Thyroid gland (tissue), 4 donors: ENCODE measurements around the gene ABCF1.

Source experiments
- CTCF ChIP-seq, 6 experiments: fragments of 200-600 bp in 3 of 6; fragments of 450-650 bp in 3 of 6; sonication (generic) in 3 of 6; IDR thresholded peaks; one replicate each; pipeline ENCODE4 v1.5.1; 2016 to 2019; ENCODE audit warnings: antibody characterized with exemption in 6 of 6, mild to moderate bottlenecking in 2 of 6, inconsistent platforms in 1 of 6, moderate library complexity in 1 of 6
- POLR2A ChIP-seq, 2 donors: fragments of 450-650 bp; IDR thresholded peaks; one replicate each; pipeline ENCODE4 v1.6.1; 2017; ENCODE audit warnings: antibody characterized with exemption in 2 of 2, mild to moderate bottlenecking in 2 of 2, moderate library complexity in 1 of 2

DNA sequence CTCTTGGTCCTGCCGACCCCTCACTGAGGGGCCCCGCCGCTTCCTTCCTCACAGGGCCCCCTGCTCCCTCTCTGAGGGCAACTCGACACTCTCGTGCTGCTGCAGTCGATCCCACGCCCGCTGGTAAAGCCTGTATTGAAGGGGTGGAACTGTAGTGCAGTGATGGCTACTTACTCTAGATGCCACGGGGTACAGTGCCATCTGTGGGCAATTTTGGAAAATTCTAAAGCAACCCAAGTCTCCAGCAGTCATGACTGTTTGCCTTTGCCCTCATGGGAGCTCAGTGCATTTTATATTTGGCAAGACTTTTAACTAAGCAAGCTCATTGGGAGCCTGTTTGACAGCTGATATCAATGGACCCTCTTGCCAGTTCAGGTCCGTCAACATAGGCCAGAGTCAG lies 69.2 kb downstream of the ABCF1 start:
- no peak for TF ChIP-seq POLR2A (IDR thresholded peaks at IDR 0.05)
- no peak for TF ChIP-seq CTCF (IDR thresholded peaks at IDR 0.05)
